GM18526 (cell line): ENCODE measurements around the gene LDLRAD1.

ENCODE experiments used
- POLR2A ChIP-seq: IDR thresholded peaks from 3 replicates; pipeline ENCODE4 v1.6.1; 2011; ENCODE audit not compliant: insufficient read length; ENCODE audit errors: extremely low read depth

LDLRAD1 gene

GRCh38 chr1:54027848-54028247, 9.9 kb upstream of the LDLRAD1 start:
- TF ChIP-seq POLR2A = no peak

- TF ChIP-seq POLR2A = no peak
Observed at GRCh38 chr1:54024358-54024757, 6.4 kb upstream of the LDLRAD1 start.

GRCh38 chr1:54018635-54019034, 649 bp upstream of the LDLRAD1 start:
- no peak for TF ChIP-seq POLR2A

- no peak for TF ChIP-seq POLR2A
Observed at GRCh38 chr1:54016343-54017282, 1.4 kb downstream of the LDLRAD1 start.

- TF ChIP-seq POLR2A = no peak
Observed at GRCh38 chr1:54014009-54014629, 3.9 kb downstream of the LDLRAD1 start.

GRCh38 chr1:54013393-54014008, 4.5 kb downstream of the LDLRAD1 start:
- TF ChIP-seq POLR2A = no peak

- TF ChIP-seq POLR2A = no peak
Observed at GRCh38 chr1:54012863-54013262, 5.1 kb downstream of the LDLRAD1 start.

- TF ChIP-seq POLR2A = no peak
Observed at GRCh38 chr1:54012008-54012325, 6.0 kb downstream of the LDLRAD1 start.

- no peak for TF ChIP-seq POLR2A
Observed at GRCh38 chr1:54011316-54012007, 6.5 kb downstream of the LDLRAD1 start.

- no peak for TF ChIP-seq POLR2A
Observed at GRCh38 chr1:54010415-54011117, 7.4 kb downstream of the LDLRAD1 start.

GRCh38 chr1:54009406-54009805, 8.6 kb downstream of the LDLRAD1 start:
- no peak for TF ChIP-seq POLR2A

- no peak for TF ChIP-seq POLR2A
Observed at GRCh38 chr1:54008876-54009275, 9.1 kb downstream of the LDLRAD1 start.

GRCh38 chr1:54007613-54008012, 10.4 kb downstream of the LDLRAD1 start:
- no peak for TF ChIP-seq POLR2A

- TF ChIP-seq POLR2A = no peak
Observed at GRCh38 chr1:54006508-54006907, 11.5 kb downstream of the LDLRAD1 start.

GRCh38 chr1:54004481-54005049, 13.4 kb downstream of the LDLRAD1 start:
- TF ChIP-seq POLR2A = no peak
